DOHH2 (cell line): ENCODE measurements around the gene MAP2K2.

Experiments
- EZH2phosphoT487 ChIP-seq: fragments of 200-600 bp; sonication (generic); IDR thresholded peaks from 2 replicates; pipeline ENCODE4 v1.6.1; 2017; ENCODE audit warnings: borderline replicate concordance, mild to moderate bottlenecking, antibody characterized with exemption, low read length, moderate library complexity, mixed read lengths
- TF ChIP-seq, protein P1 (sequence below): fragments of 200-600 bp; sonication (generic); IDR thresholded peaks from one replicate; pipeline ENCODE4 v1.5.1; 2014; ENCODE audit warnings: antibody characterized with exemption, mild to moderate bottlenecking, low read depth, low read length; ENCODE audit not compliant: poor library complexity, severe bottlenecking

GRCh38 chr19:4103080-4103433 lies 20.9 kb downstream of the MAP2K2 start:
- TF ChIP-seq, protein P1, sequence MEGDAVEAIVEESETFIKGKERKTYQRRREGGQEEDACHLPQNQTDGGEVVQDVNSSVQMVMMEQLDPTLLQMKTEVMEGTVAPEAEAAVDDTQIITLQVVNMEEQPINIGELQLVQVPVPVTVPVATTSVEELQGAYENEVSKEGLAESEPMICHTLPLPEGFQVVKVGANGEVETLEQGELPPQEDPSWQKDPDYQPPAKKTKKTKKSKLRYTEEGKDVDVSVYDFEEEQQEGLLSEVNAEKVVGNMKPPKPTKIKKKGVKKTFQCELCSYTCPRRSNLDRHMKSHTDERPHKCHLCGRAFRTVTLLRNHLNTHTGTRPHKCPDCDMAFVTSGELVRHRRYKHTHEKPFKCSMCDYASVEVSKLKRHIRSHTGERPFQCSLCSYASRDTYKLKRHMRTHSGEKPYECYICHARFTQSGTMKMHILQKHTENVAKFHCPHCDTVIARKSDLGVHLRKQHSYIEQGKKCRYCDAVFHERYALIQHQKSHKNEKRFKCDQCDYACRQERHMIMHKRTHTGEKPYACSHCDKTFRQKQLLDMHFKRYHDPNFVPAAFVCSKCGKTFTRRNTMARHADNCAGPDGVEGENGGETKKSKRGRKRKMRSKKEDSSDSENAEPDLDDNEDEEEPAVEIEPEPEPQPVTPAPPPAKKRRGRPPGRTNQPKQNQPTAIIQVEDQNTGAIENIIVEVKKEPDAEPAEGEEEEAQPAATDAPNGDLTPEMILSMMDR: no peak
- TF ChIP-seq EZH2phosphoT487: no peak
